K562 (cell line): ENCODE data around the gene RRP9. TPM values are rescaled to one million over a fixed set of nuclear protein-coding genes. Genes with fewer than 3 reads are reported as not detected.

Source experiments
- ATAC-seq: fragments of 200-7000 bp; cut with Tn5 transposase; 3 replicates; pipeline ENCODE4 v1.9.1; 2020; ENCODE audit warnings: moderate library complexity
- BruUV-seq: library from RNA; stranded (reverse); fragments of 400-500 nt; replicated peaks from 2 replicates; lab custom pipeline; 2021; lab: Mats Ljungman, UMichigan
- CTCF ChIA-PET: fragments of 300-600 bp; formaldehyde crosslinking; extraction: SDS; loops from one replicate; lab custom pipeline; 2021; ENCODE audit warnings: low intra/inter-chr PET ratio; lab: Yijun Ruan, JAX
- POLR2A ChIA-PET: fragments of 300-600, 350-650 bp; sonication (Branson Sonifier 250); formaldehyde crosslinking; extraction: SDS; loops from one replicate; lab custom pipeline; 2021; ENCODE audit warnings: antibody characterized with exemption, inconsistent platforms; lab: Yijun Ruan, JAX
- DNase-seq, 4 experiments: peaks; one replicate each; pipeline versions ENCODE4 v3.0.0 to v3.0.0-alpha.2; 2011 to 2018; ENCODE audit warnings: low spot score in 3 of 4, mixed read lengths in 3 of 4; ENCODE audit errors: extremely low read depth in 1 of 4
- FAIRE-seq: peaks from 2 replicates; lab custom pipeline; 2011; peaks lifted over from hg19 to GRCh38; lab: Jason Lieb, UNC
- H2AFZ ChIP-seq: 2 replicates; pipeline ENCODE4 v1.6.0; 2011; ENCODE audit warnings: low read depth, low read length, control low read depth, inconsistent platforms
- H3K27ac ChIP-seq: fragments of 200-600 bp; 3 replicates; pipeline ENCODE4 v1.8.0; 2011; ENCODE audit warnings: low read depth, mild to moderate bottlenecking, control low read depth, inconsistent platforms, low read length, moderate library complexity, mixed read lengths; ENCODE audit errors: extremely low read depth
- H3K27me3 ChIP-seq, 2 experiments: fragments of 300-600 bp in 1 of 2; 2 replicates in 1 of 2; 3 replicates in 1 of 2; pipeline versions ENCODE4 v1.6.0 to v1.8.0; 2011; ENCODE audit warnings: inconsistent platforms in 2 of 2, low read length in 2 of 2, mild to moderate bottlenecking in 1 of 2, mixed read lengths in 1 of 2, moderate library complexity in 1 of 2; ENCODE audit not compliant: control insufficient read depth in 2 of 2, insufficient read depth in 2 of 2
- H3K36me3 ChIP-seq: fragments of 300-600 bp; 3 replicates; pipeline ENCODE4 v1.8.0; 2011; ENCODE audit warnings: mild to moderate bottlenecking, low read length, inconsistent platforms; ENCODE audit not compliant: control insufficient read depth, insufficient read depth
- H3K4me1 ChIP-seq, 2 experiments: fragments of 200-600 bp in 1 of 2; replicated peaks in 1 of 2; 2 replicates in 1 of 2; 3 replicates in 1 of 2; pipeline versions ENCODE4 v1.5.1 to v1.8.0; 2011; ENCODE audit warnings: inconsistent platforms in 2 of 2, low read length in 2 of 2, mild to moderate bottlenecking in 1 of 2, mixed read lengths in 1 of 2, moderate library complexity in 1 of 2; ENCODE audit not compliant: control insufficient read depth in 2 of 2, insufficient read depth in 2 of 2
- H3K4me2 ChIP-seq: 2 replicates; pipeline ENCODE4 v1.6.1; 2011; ENCODE audit warnings: low read length, control low read depth, inconsistent platforms, mixed read lengths; ENCODE audit not compliant: insufficient read depth
- H3K4me3 ChIP-seq: fragments of 200-600 bp; sonication (generic), shearing (Covaris generic); 2 replicates; pipeline ENCODE4 v1.5.1; 2016; ENCODE audit warnings: control low read depth, inconsistent platforms
- H3K79me2 ChIP-seq: fragments of 200-600 bp; 3 replicates; pipeline ENCODE4 v1.8.0; 2011; ENCODE audit warnings: low read length, inconsistent platforms; ENCODE audit not compliant: control insufficient read depth, insufficient read depth
- H3K9ac ChIP-seq, 2 experiments: 2 replicates each; pipeline versions ENCODE4 v1.6.0 to v1.6.1; 2011; ENCODE audit warnings: low read depth in 2 of 2, low read length in 2 of 2, control low read depth in 1 of 2, inconsistent platforms in 1 of 2, mild to moderate bottlenecking in 1 of 2, mixed read lengths in 1 of 2; ENCODE audit not compliant: insufficient read depth in 1 of 2
- H3K9me1 ChIP-seq: one replicate; pipeline ENCODE4 v1.6.0; 2011; ENCODE audit warnings: inconsistent platforms, mild to moderate bottlenecking, low read length, moderate library complexity; ENCODE audit not compliant: control insufficient read depth, insufficient read depth
- H3K9me3 ChIP-seq: replicated peaks from 2 replicates; pipeline ENCODE4 v1.5.1; 2011; ENCODE audit warnings: low read depth, low read length, inconsistent platforms; ENCODE audit not compliant: control insufficient read depth, insufficient read depth
- H4K20me1 ChIP-seq: replicated peaks from 2 replicates; pipeline ENCODE4 v1.6.1; 2011; ENCODE audit warnings: low read length, inconsistent platforms, mixed read lengths; ENCODE audit not compliant: control insufficient read depth, insufficient read depth
- ARID4B ChIP-seq: sonication (generic); formaldehyde crosslinking; IDR thresholded peaks from 2 replicates; pipeline ENCODE4 v1.8.0; 2022; ENCODE audit warnings: mild to moderate bottlenecking, missing genetic modification reagents
- CHAMP1 ChIP-seq: fragments of 450-650 bp; IDR thresholded peaks from 2 replicates; pipeline ENCODE4 v1.6.1; 2016; ENCODE audit warnings: mild to moderate bottlenecking
- HDAC2 ChIP-seq: fragments of 450-650 bp; IDR thresholded peaks from 2 replicates; pipeline ENCODE4 v1.6.1; 2016; ENCODE audit warnings: mild to moderate bottlenecking
- POLR2G ChIP-seq: fragments of 200-400 bp; formaldehyde crosslinking; IDR thresholded peaks from 2 replicates; pipeline ENCODE4 v1.6.1; 2017; ENCODE audit warnings: low read depth, mild to moderate bottlenecking, antibody characterized with exemption, low read length, moderate library complexity
- PRMT5 ChIP-seq: sonication (generic); formaldehyde crosslinking; IDR thresholded peaks from 2 replicates; pipeline ENCODE4 v1.5.0; 2020; ENCODE audit warnings: missing genetic modification reagents
- RCOR1 ChIP-seq, 2 experiments: IDR thresholded peaks; 2 replicates each; pipeline ENCODE4 v1.6.1; 2012; ENCODE audit warnings: low read depth in 2 of 2, low read length in 2 of 2, borderline replicate concordance in 1 of 2, improper control_type of control experiment in 1 of 2
- SPI1 ChIP-seq: IDR thresholded peaks from 2 replicates; pipeline ENCODE4 v1.6.1; 2011; ENCODE audit warnings: low read depth, low read length, control low read depth, borderline replicate concordance
- ZNF766 ChIP-seq: fragments of 200-800 bp; sonication (Bioruptor generic); conservative IDR thresholded peaks from 2 replicates; pipeline ENCODE4 v1.6.1; 2016; ENCODE audit warnings: missing genetic modification characterization, missing compliant biosample characterization
- WGBS: fragments of 100-300 bp; shearing (Covaris generic); methylation state at CpG from one replicate; pipeline ENCODE4 v1.1.6; 2016; ENCODE audit warnings: low coverage, mixed read lengths; ENCODE audit not compliant: insufficient coverage; ENCODE audit errors: missing lambda C conversion rate; 5-methylcytosine and 5-hydroxymethylcytosine counted together
- in situ Hi-C: fragments of 300-500 bp; cut with MboI; formaldehyde crosslinking; loops from 4 replicates; pipeline ENCODE4 v1.15.0; 2018; ENCODE audit warnings: inconsistent platforms, mixed read lengths
- intact Hi-C: fragments of 100-400 bp; cut with micrococcal nuclease; formaldehyde crosslinking; loops from 2 replicates; pipeline ENCODE4 v1.14.2; 2022
- polyA plus RNA-seq, 8 experiments: library from polyadenylated mRNA; depleted of rRNA in 4 of 8; stranded (reverse) in 5 of 8; unstranded in 3 of 8; fragments of >200 nt; fragmentation: Nextera tagmentation in 2 of 8; fragmentation: Illumina TruSeq in 1 of 8; extraction: Ambion mirVana in 2 of 8; extraction: Trizol in 1 of 8; gene quantifications; 2 replicates each; pipeline versions ENCODE4 v1.2.1 to v1.2.3, GENCODE V29; 2011 to 2014; ENCODE audit warnings: inconsistent platforms in 1 of 8, missing spikeins in 1 of 8
- total RNA-seq, 7 experiments: library from RNA; depleted of rRNA in 6 of 7; stranded (reverse); fragments of >200 nt in 6 of 7; fragmentation: Illumina TruSeq in 2 of 7; extraction: Trizol in 2 of 7; gene quantifications; 2 replicates each; pipeline versions ENCODE4 v1.2.1 to v1.2.3, GENCODE V29; 2011 to 2021; ENCODE audit warnings: low replicate concordance in 1 of 7

RRP9 gene
- total and polyA plus RNA-seq, 9 of the 15 experiments (the other 6 are each of a cell fraction or from before 2014, with no cell fraction given) = 5.2 to 67.0 (median 45.9) TPM

GRCh38 chr3:51929420-51930003, 12.2 kb downstream of the RRP9 start:
- WGBS = 23% methylated on average over 5 of the region's 5 CpGs
- Histone ChIP-seq H3K9me1 (no peaks in the 10 kb centered on the region), H3K9ac (no peak overlapping the region), H3K4me3 (no peak overlapping the region), H2AFZ (no peak overlapping the region), H3K9me3 (no peaks in the 10 kb centered on the region), H3K4me2 (no peak overlapping the region), H3K27me3 (no peaks in the 10 kb centered on the region), H4K20me1 (no peaks in the 10 kb centered on the region), H3K79me2 (no peaks in the 10 kb centered on the region), H3K27ac (no peak overlapping the region), H3K4me1 (no peaks in the 10 kb centered on the region), H3K36me3 (peaks cover 15% of the 10 kb centered on the region; the same call in 1 of the 3 replicates)
- peak; percentile 64; the same call in 2 of the 3 replicates for ATAC-seq
- no TSS peak for BruUV-seq
- POLR2A ChIA-PET = interaction anchor here (1.0 kb wide), 1 partner anchor 12 kb away, joined by 6 read pairs; the partner anchor contains the start of gene RRP9
- CTCF ChIA-PET = no interaction called here
- peak; percentile 24 to 53 (median 42) for DNase-seq
- intact Hi-C loops = no loop called here
- peak; percentile 56 for FAIRE-seq
- in situ Hi-C loops = no loop called here
- TF ChIP-seq ARID4B (CRISPR knock-in tag) (no peak), HDAC2 (peak; percentile 51; the same call in 1 of the 2 replicates), POLR2G (no peak), CHAMP1 (peak; percentile 26; the same call in 1 of the 2 replicates), PRMT5 (peak; percentile 74; the same call in 1 of the 2 replicates), ZNF766 (CRISPR knock-in tag) (0 out of 2 replicates have a peak, but pooled peaks have one; percentile 31), SPI1 (peak; percentile 4; the same call in 1 of the 2 replicates), RCOR1 (IDR thresholded peaks at IDR 0.05; ENCODE audit: borderline replicate concordance in 1 of 2, low read depth in 2 of 2, low read length in 2 of 2) (0 out of 4 replicates have a peak, but pooled peaks of 1 of the 2 experiments have one; percentile 32)
